Measurements from ENCODE around the gene PCIF1.

GRCh38 chr20:45944965-45945677 lies 10.6 kb downstream of the PCIF1 start:
- TF ChIP-seq CTCF (IDR thresholded peaks at IDR 0.05), result no peak
- no peak for TF ChIP-seq POLR2A (IDR thresholded peaks at IDR 0.05)
- no peak for TF ChIP-seq POLR2AphosphoS5 (IDR thresholded peaks at IDR 0.05)
- no peak for TF ChIP-seq EP300 (IDR thresholded peaks at IDR 0.05)
